A673 (cell line): ENCODE measurements around the gene PHB1. TPM values are rescaled to one million over a fixed set of nuclear protein-coding genes. Genes with fewer than 3 reads are reported as not detected.

Source experiments
- BruUV-seq: library from RNA; stranded (reverse); fragments of 400-500 nt; replicated peaks from 2 replicates; lab custom pipeline; 2021; lab: Mats Ljungman, UMichigan
- CTCF ChIA-PET: fragments of 300-600 bp; sonication (Branson Sonifier 250); formaldehyde crosslinking; loops from one replicate; lab custom pipeline; 2022; ENCODE audit warnings: antibody characterized with exemption; lab: Charles Lee
- POLR2A ChIA-PET: fragments of 300-600 bp; sonication (Branson Sonifier 250); formaldehyde crosslinking; loops from one replicate; lab custom pipeline; 2022; ENCODE audit warnings: antibody characterized with exemption; ENCODE audit not compliant: low non-redundant PET; lab: Charles Lee
- DNase-seq: peaks from one replicate; pipeline ENCODE4 v3.0.0-alpha.2; 2015; ENCODE audit warnings: low spot score
- H3K27ac ChIP-seq: fragments of 200-600 bp; sonication (generic); 2 replicates; pipeline ENCODE4 v1.5.1; 2016; ENCODE audit warnings: mixed run types, low read depth, mild to moderate bottlenecking, mixed read lengths, antibody characterized with exemption, low read length; ENCODE audit not compliant: poor library complexity, severe bottlenecking
- H3K27me3 ChIP-seq: fragments of 200-600 bp; sonication (generic); replicated peaks from 2 replicates; pipeline ENCODE4 v1.6.1; 2017; ENCODE audit warnings: mixed run types, low read depth, mild to moderate bottlenecking, mixed read lengths, antibody characterized with exemption, low read length; ENCODE audit not compliant: insufficient read depth, poor library complexity
- H3K36me3 ChIP-seq: fragments of 200-600 bp; sonication (generic); 2 replicates; pipeline ENCODE4 v1.6.1; 2016; ENCODE audit warnings: mixed run types, mild to moderate bottlenecking, mixed read lengths, antibody characterized with exemption, low read length; ENCODE audit not compliant: insufficient read depth, poor library complexity, severe bottlenecking
- H3K4me1 ChIP-seq: fragments of 200-600 bp; sonication (generic); 2 replicates; pipeline ENCODE4 v1.6.1; 2017; ENCODE audit warnings: mixed run types, mild to moderate bottlenecking, mixed read lengths, antibody characterized with exemption, low read length; ENCODE audit not compliant: insufficient read depth, poor library complexity, severe bottlenecking
- H3K4me3 ChIP-seq: fragments of 200-600 bp; sonication (generic); 2 replicates; pipeline ENCODE4 v1.5.1; 2016; ENCODE audit warnings: low read depth, mixed run types, mild to moderate bottlenecking, mixed read lengths, low read length; ENCODE audit not compliant: poor library complexity, severe bottlenecking
- H3K9me3 ChIP-seq: fragments of 200-600 bp; sonication (generic); 2 replicates; pipeline ENCODE4 v1.6.1; 2016; ENCODE audit warnings: mixed run types, low read depth, mild to moderate bottlenecking, mixed read lengths, antibody characterized with exemption, low read length; ENCODE audit not compliant: poor library complexity, severe bottlenecking
- CTCF ChIP-seq: fragments of 300-800, 200-600 bp; sonication (generic); conservative IDR thresholded peaks from 2 replicates; pipeline ENCODE4 v1.5.1; 2017; ENCODE audit warnings: low read depth, mild to moderate bottlenecking, antibody characterized with exemption, low read length, moderate library complexity, mixed read lengths
- EZH2 ChIP-seq: fragments of 200-600 bp; sonication (generic); IDR thresholded peaks from 2 replicates; pipeline ENCODE4 v1.6.1; 2017; ENCODE audit warnings: borderline replicate concordance, low read depth, mild to moderate bottlenecking, mixed read lengths, antibody characterized with exemption, low read length; ENCODE audit not compliant: poor library complexity, severe bottlenecking
- intact Hi-C: fragments of 100-400 bp; cut with micrococcal nuclease; formaldehyde crosslinking; loops from one replicate; pipeline ENCODE4 v1.10.0; 2022; ENCODE audit not compliant: unreplicated experiment
- total RNA-seq: library from RNA; stranded (reverse); gene quantifications from 2 replicates; pipeline ENCODE4 v1.2.3, GENCODE V29; 2021

PHB1 gene
- total RNA-seq, 1 experiment from 2014 or later, result 451 TPM

- TF ChIP-seq EZH2 (no peak), CTCF (no peak)
- H3K27me3 ChIP-seq, result no peaks in the 10 kb centered on the region
- intact Hi-C loops, result no loop called here
- POLR2A ChIA-PET, result no interaction called here
- CTCF ChIA-PET, result no interaction called here
- no peak overlapping the region for H3K4me3 ChIP-seq
- H3K27ac ChIP-seq, result no peak overlapping the region
- BruUV-seq, result no TSS peak
- DNase-seq, result no peak
- no peaks in the 10 kb centered on the region for H3K36me3 ChIP-seq
- H3K4me1 ChIP-seq, result no peaks in the 10 kb centered on the region
- H3K9me3 ChIP-seq, result no peaks in the 10 kb centered on the region
Observed at GRCh38 chr17:49441578-49441977, 26.9 kb upstream of the PHB1 start.

GRCh38 chr17:49440581-49440980, 25.9 kb upstream of the PHB1 start:
- H3K27me3 ChIP-seq, result no peaks in the 10 kb centered on the region
- POLR2A ChIA-PET, result no interaction called here

GRCh38 chr17:49439673-49440571, 25.2 kb upstream of the PHB1 start:
- Histone ChIP-seq H3K27me3 (no peaks in the 10 kb centered on the region), H3K9me3 (no peaks in the 10 kb centered on the region), H3K4me3 (no peak overlapping the region), H3K27ac (no peak overlapping the region), H3K4me1 (no peaks in the 10 kb centered on the region), H3K36me3 (no peaks in the 10 kb centered on the region)
- TF ChIP-seq EZH2, result no peak
- no peak for TF ChIP-seq CTCF
- BruUV-seq, result no TSS peak
- intact Hi-C loops, result loop anchor here (10.0 kb wide), 1 partner anchor 255 kb away; no protein-coding TSS in a partner anchor
- CTCF ChIA-PET, result no interaction called here
- no peak for DNase-seq
- POLR2A ChIA-PET, result no interaction called here

More at GRCh38 chr17:49440581-49440980, 25.9 kb upstream of the PHB1 start:
- Histone ChIP-seq H3K4me1 (no peaks in the 10 kb centered on the region), H3K9me3 (no peaks in the 10 kb centered on the region), H3K27ac (no peak overlapping the region), H3K4me3 (no peak overlapping the region), H3K36me3 (no peaks in the 10 kb centered on the region)
- intact Hi-C loops, result no loop called here
- TF ChIP-seq EZH2 (no peak), CTCF (no peak)
- DNase-seq, result no peak
- no TSS peak for BruUV-seq
- CTCF ChIA-PET, result no interaction called here
